H1 (cell line): ENCODE results near the gene VAV2. TPM values are rescaled to one million over a fixed set of nuclear protein-coding genes. Genes with fewer than 3 reads are reported as not detected.

Source experiments
- CTCF ChIA-PET: fragments of 300-600 bp; sonication (Branson Sonifier 250); formaldehyde crosslinking; loops from one replicate; lab custom pipeline; 2021; ENCODE audit not compliant: partially characterized antibody; lab: Charles Lee
- POLR2A ChIA-PET: fragments of 300-600 bp; sonication (Branson Sonifier 250); formaldehyde crosslinking; loops from one replicate; lab custom pipeline; 2021; ENCODE audit warnings: inconsistent platforms; ENCODE audit not compliant: partially characterized antibody; lab: Charles Lee
- DNase-seq, 2 experiments: peaks; one replicate each; pipeline versions ENCODE4 v3.0.0 to v3.0.0-alpha.2; 2010 to 2022; ENCODE audit warnings: low spot score in 2 of 2, low read depth in 1 of 2, mixed read lengths in 1 of 2
- FAIRE-seq: peaks from 2 replicates; lab custom pipeline; 2011; peaks lifted over from hg19 to GRCh38; lab: Jason Lieb, UNC
- H2AFZ ChIP-seq: 2 replicates; pipeline ENCODE4 v1.8.1; 2012; ENCODE audit warnings: low read length, inconsistent platforms
- H2AK5ac ChIP-seq: 2 replicates; pipeline ENCODE4 v1.6.1; 2013; ENCODE audit warnings: low read depth, low read length
- H2BK120ac ChIP-seq: replicated peaks from 2 replicates; pipeline ENCODE3; 2013; ENCODE audit warnings: low read depth, low read length, inconsistent platforms
- H2BK12ac ChIP-seq: 2 replicates; pipeline ENCODE4 v1.6.1; 2013; ENCODE audit warnings: low read depth, low read length
- H2BK15ac ChIP-seq: 2 replicates; pipeline ENCODE4 v1.6.1; 2013; ENCODE audit warnings: low read length
- H2BK20ac ChIP-seq: 2 replicates; pipeline ENCODE4 v1.6.1; 2013; ENCODE audit warnings: low read length
- H2BK5ac ChIP-seq: 2 replicates; pipeline ENCODE4 v1.6.1; 2013; ENCODE audit warnings: low read depth, low read length
- H3K14ac ChIP-seq: 2 replicates; pipeline ENCODE4 v1.6.1; 2013; ENCODE audit warnings: inconsistent platforms; ENCODE audit not compliant: insufficient read length
- H3K18ac ChIP-seq: 2 replicates; pipeline ENCODE4 v1.6.1; 2013; ENCODE audit warnings: low read length; ENCODE audit errors: extremely low read depth
- H3K23ac ChIP-seq: 2 replicates; pipeline ENCODE4 v1.6.1; 2013; ENCODE audit warnings: inconsistent platforms; ENCODE audit not compliant: insufficient read length
- H3K23me2 ChIP-seq: 2 replicates; pipeline ENCODE4 v1.6.1; 2013; ENCODE audit warnings: low read depth, low read length
- H3K27ac ChIP-seq: 2 replicates; pipeline ENCODE4 v1.6.1; 2011; ENCODE audit warnings: low read depth, low read length, inconsistent platforms
- H3K27me3 ChIP-seq, 4 experiments: replicated peaks in 1 of 4; 1 replicate in 1 of 4; 2 replicates in 3 of 4; pipeline versions ENCODE4 v1.6.1 to v1.8.1; 2011 to 2013; ENCODE audit warnings: low read length in 3 of 4, mild to moderate bottlenecking in 3 of 4, inconsistent platforms in 2 of 4, mixed read lengths in 2 of 4, moderate library complexity in 1 of 4; ENCODE audit not compliant: control insufficient read depth in 3 of 4, insufficient read depth in 3 of 4; ENCODE audit errors: extremely low read depth in 1 of 4
- H3K36me3 ChIP-seq, 4 experiments: 2 replicates each; pipeline versions ENCODE4 v1.6.1 to v1.8.1; 2011 to 2013; ENCODE audit warnings: mild to moderate bottlenecking in 4 of 4, low read length in 3 of 4, moderate library complexity in 2 of 4, control low read depth in 1 of 4, inconsistent platforms in 1 of 4; ENCODE audit not compliant: insufficient read depth in 4 of 4, control insufficient read depth in 2 of 4
- H3K4ac ChIP-seq: replicated peaks from 2 replicates; pipeline ENCODE3; 2013; ENCODE audit warnings: low read length, low read depth, mixed read lengths, inconsistent platforms; ENCODE audit not compliant: insufficient read length
- H3K4me1 ChIP-seq, 4 experiments: replicated peaks in 1 of 4; 1 replicate in 1 of 4; 2 replicates in 3 of 4; pipeline versions ENCODE4 v1.6.1 to v1.8.1; 2011 to 2013; ENCODE audit warnings: low read length in 3 of 4, inconsistent platforms in 2 of 4, mixed read lengths in 1 of 4; ENCODE audit not compliant: insufficient read depth in 4 of 4, control insufficient read depth in 3 of 4
- H3K4me2 ChIP-seq, 2 experiments: 2 replicates each; pipeline versions ENCODE4 v1.6.1 to v1.8.1; 2011 to 2013; ENCODE audit warnings: low read depth in 2 of 2, low read length in 2 of 2, control low read depth in 1 of 2, inconsistent platforms in 1 of 2, mild to moderate bottlenecking in 1 of 2; ENCODE audit not compliant: insufficient read depth in 1 of 2
- H3K4me3 ChIP-seq, 4 experiments: fragments of 200-600, 300-600 bp in 1 of 4; sonication (generic), shearing (Covaris generic), sonication (Bioruptor Twin) in 1 of 4; 2 replicates each; pipeline versions ENCODE4 v1.5.1 to v1.8.1; 2011 to 2016; ENCODE audit warnings: low read length in 4 of 4, low read depth in 3 of 4, control low read depth in 2 of 4, inconsistent platforms in 2 of 4, mild to moderate bottlenecking in 2 of 4, mixed read lengths in 1 of 4, moderate library complexity in 1 of 4; ENCODE audit not compliant: insufficient read depth in 2 of 4; ENCODE audit errors: extremely low read depth in 1 of 4
- H3K56ac ChIP-seq: replicated peaks from 2 replicates; pipeline ENCODE3; 2013; ENCODE audit warnings: low read depth, mild to moderate bottlenecking, mixed read lengths, low read length, inconsistent platforms; ENCODE audit not compliant: insufficient read length
- H3K79me1 ChIP-seq: 2 replicates; pipeline ENCODE4 v1.6.1; 2013; ENCODE audit warnings: low read depth, low read length, control low read depth
- H3K79me2 ChIP-seq, 2 experiments: 2 replicates each; pipeline versions ENCODE4 v1.6.1 to v1.8.1; 2012 to 2013; ENCODE audit warnings: low read length in 2 of 2, mild to moderate bottlenecking in 2 of 2, inconsistent platforms in 1 of 2; ENCODE audit not compliant: insufficient read depth in 2 of 2, control insufficient read depth in 1 of 2
- H3K9ac ChIP-seq, 4 experiments: replicated peaks in 1 of 4; 1 replicate in 1 of 4; 2 replicates in 3 of 4; pipeline versions ENCODE4 v1.6.1 to v1.8.1; 2011 to 2013; ENCODE audit warnings: low read depth in 3 of 4, low read length in 3 of 4, control low read depth in 2 of 4, mild to moderate bottlenecking in 2 of 4, moderate library complexity in 2 of 4, inconsistent platforms in 1 of 4; ENCODE audit errors: extremely low read depth in 1 of 4
- H3K9me3 ChIP-seq, 2 experiments: 2 replicates each; pipeline versions ENCODE4 v1.6.1 to v1.8.1; 2012 to 2013; ENCODE audit warnings: mild to moderate bottlenecking in 2 of 2, moderate library complexity in 2 of 2, control low read depth in 1 of 2, inconsistent platforms in 1 of 2, low read depth in 1 of 2, low read length in 1 of 2, mixed read lengths in 1 of 2; ENCODE audit not compliant: insufficient read depth in 2 of 2
- H4K20me1 ChIP-seq, 2 experiments: replicated peaks in 1 of 2; 2 replicates each; pipeline versions ENCODE3 to v1.8.1; 2011 to 2013; ENCODE audit warnings: inconsistent platforms in 2 of 2, low read length in 2 of 2, mild to moderate bottlenecking in 1 of 2; ENCODE audit not compliant: insufficient read depth in 2 of 2, control insufficient read depth in 1 of 2
- H4K5ac ChIP-seq: 2 replicates; pipeline ENCODE4 v1.6.1; 2013; ENCODE audit warnings: low read length, low read depth, mixed read lengths, inconsistent platforms; ENCODE audit not compliant: insufficient read length
- H4K8ac ChIP-seq: 2 replicates; pipeline ENCODE4 v1.8.0; 2013; ENCODE audit warnings: mild to moderate bottlenecking, moderate library complexity, low read length, inconsistent platforms; ENCODE audit not compliant: insufficient read depth; ENCODE audit errors: extremely low read depth
- H4K91ac ChIP-seq: replicated peaks from 2 replicates; pipeline ENCODE3; 2013; ENCODE audit warnings: low read length, mixed read lengths, inconsistent platforms; ENCODE audit not compliant: insufficient read length
- ATF3 ChIP-seq: IDR thresholded peaks from 2 replicates; pipeline ENCODE4 v1.6.1; 2011; ENCODE audit warnings: low read depth, mild to moderate bottlenecking, low read length; ENCODE audit not compliant: insufficient read depth
- BACH1 ChIP-seq: IDR thresholded peaks from 2 replicates; pipeline ENCODE4 v1.6.1; 2012; ENCODE audit warnings: low read length, improper control_type of control experiment
- CTBP2 ChIP-seq: IDR thresholded peaks from 2 replicates; pipeline ENCODE4 v1.7.0; 2011; ENCODE audit warnings: borderline replicate concordance, mild to moderate bottlenecking, moderate library complexity, mixed read lengths, low read length; ENCODE audit not compliant: insufficient read depth, insufficient read length
- GABPA ChIP-seq: IDR thresholded peaks from 2 replicates; pipeline ENCODE4 v1.6.1; 2011; ENCODE audit warnings: mild to moderate bottlenecking, low read length, moderate library complexity, borderline replicate concordance; ENCODE audit not compliant: insufficient read depth
- HDAC6 ChIP-seq: IDR thresholded peaks from one replicate; pipeline ENCODE4 v1.7.1; 2012; ENCODE audit warnings: low read depth, mild to moderate bottlenecking, inconsistent platforms, low read length, moderate library complexity
- MAX ChIP-seq: IDR thresholded peaks from 2 replicates; pipeline ENCODE4 v1.6.1; 2012; ENCODE audit warnings: inconsistent platforms
- NRF1 ChIP-seq: IDR thresholded peaks from 2 replicates; pipeline ENCODE4 v1.6.1; 2011; ENCODE audit warnings: mild to moderate bottlenecking, low read depth, low read length, improper control_type of control experiment
- POU5F1 ChIP-seq: IDR thresholded peaks from 2 replicates; pipeline ENCODE4 v1.6.1; 2011; ENCODE audit warnings: low read depth, mild to moderate bottlenecking, low read length, moderate library complexity
- RFX5 ChIP-seq: IDR thresholded peaks from 2 replicates; pipeline ENCODE4 v1.6.1; 2011; ENCODE audit warnings: low read depth, low read length, improper control_type of control experiment, borderline replicate concordance
- SP1 ChIP-seq: IDR thresholded peaks from 2 replicates; pipeline ENCODE4 v1.6.1; 2011; ENCODE audit warnings: low read depth, low read length
- TCF12 ChIP-seq: IDR thresholded peaks from 2 replicates; pipeline ENCODE4 v1.6.1; 2011; ENCODE audit warnings: low read depth, mild to moderate bottlenecking, low read length
- YY1 ChIP-seq: IDR thresholded peaks from 2 replicates; pipeline ENCODE4 v1.6.1; 2011; ENCODE audit warnings: low read depth, mild to moderate bottlenecking, low read length
- WGBS, 2 experiments: shearing (Covaris generic) in 1 of 2; methylation state at CpG; one replicate each; pipeline versions ENCODE4 v1.1.6 to v1.1.7; 2013 to 2015; ENCODE audit warnings: low lambda C conversion rate in 2 of 2, mixed read lengths in 2 of 2, inconsistent platforms in 1 of 2, low coverage in 1 of 2, missing lambda C conversion rate in 1 of 2; ENCODE audit not compliant: insufficient replicate concordance in 2 of 2, insufficient coverage in 1 of 2, insufficient read length in 1 of 2; ENCODE audit errors: extremely low coverage in 1 of 2, missing lambda C conversion rate in 1 of 2; 5-methylcytosine and 5-hydroxymethylcytosine counted together
- polyA plus RNA-seq, 7 experiments: library from polyadenylated mRNA; depleted of rRNA in 3 of 7; stranded (reverse) in 5 of 7; unstranded in 2 of 7; fragments of >200 nt in 5 of 7; fragments of 200-250 nt in 2 of 7; gene quantifications; 1 replicate in 5 of 7; 2 replicates in 1 of 7; 4 replicates in 1 of 7; pipeline versions ENCODE4 v1.2.1 to v1.2.3, GENCODE V29; 2011 to 2013; ENCODE audit warnings: missing spikeins in 2 of 7, mixed read lengths in 2 of 7
- total RNA-seq: library from RNA; stranded (reverse); fragmentation: NEBNext Ultra II Directional; extraction: Animal tissue kit (Norgen Biotek cat#: 25700); gene quantifications from 2 replicates; pipeline ENCODE4 v1.2.1, GENCODE V29; 2021

VAV2 gene
- total and polyA plus RNA-seq, 2 of the 8 experiments (the other 6 are each of a cell fraction or from before 2014, with no cell fraction given) = 13.6 to 37.6 TPM

- CTCF ChIA-PET = interaction anchor here (2.6 kb wide), 1 partner anchor 8 kb away, joined by 12 read pairs; no protein-coding TSS in a partner anchor
- no peak for FAIRE-seq
Measured at GRCh38 chr9:133718563-133719315, 273.4 kb downstream of the VAV2 start.

More at GRCh38 chr9:133718563-133719315, 273.4 kb downstream of the VAV2 start:
- no peak overlapping the region for H3K27ac ChIP-seq
- H4K5ac ChIP-seq = no peak overlapping the region
- no peak overlapping the region for H3K9ac ChIP-seq
- no peak overlapping the region for H3K4me2 ChIP-seq
- no peak overlapping the region for H2BK12ac ChIP-seq
- no peak overlapping the region for H3K18ac ChIP-seq
- H4K20me1 ChIP-seq = no peaks in the 10 kb centered on the region
- no peak for DNase-seq
- no peak overlapping the region for H2BK15ac ChIP-seq
- 89% methylated on average over 15 of the region's 15 CpGs; no CpG with 5 or more reads in 1 of the 2 experiments for WGBS, 2 experiments
- H3K4me3 ChIP-seq = no peak overlapping the region
- no peaks in the 10 kb centered on the region for H3K23me2 ChIP-seq
- no peaks in the 10 kb centered on the region for H3K79me2 ChIP-seq
- peaks cover 0 to 9% (median 1%) of the 10 kb centered on the region in 4 experiments; a peak in 3 of 7 replicates for H3K4me1 ChIP-seq
- H4K8ac ChIP-seq = no peak overlapping the region; the same call in 1 of the 2 replicates
- no peak overlapping the region for H3K23ac ChIP-seq
- no peak overlapping the region for H2BK5ac ChIP-seq
- no peak overlapping the region for H4K91ac ChIP-seq
- no peaks in the 10 kb centered on the region for H3K9me3 ChIP-seq
- H3K36me3 ChIP-seq = no peaks in the 10 kb centered on the region
- no peak overlapping the region for H2AFZ ChIP-seq
- no peaks in the 10 kb centered on the region for H3K27me3 ChIP-seq
- no peak overlapping the region for H3K56ac ChIP-seq
- POLR2A ChIA-PET = no interaction called here
- H2BK20ac ChIP-seq = no peak overlapping the region
- no peaks in the 10 kb centered on the region for H3K79me1 ChIP-seq
- no peak overlapping the region for H2BK120ac ChIP-seq
- TF ChIP-seq NRF1 (no peak), MAX (no peak), TCF12 (no peak), YY1 (no peak), SP1 (no peak), GABPA (no peak), BACH1 (no peak), CTBP2 (no peak), ATF3 (no peak), POU5F1 (no peak), RFX5 (no peak), HDAC6 (no peak)
- no peak overlapping the region for H3K4ac ChIP-seq
- H2AK5ac ChIP-seq = no peak overlapping the region
- no peak overlapping the region for H3K14ac ChIP-seq
